ENCODE measurements around the gene KRT33B. TPM values are rescaled to one million over a fixed set of nuclear protein-coding genes. Genes with fewer than 3 reads are reported as not detected.

KRT33B gene
- total RNA-seq, 1 experiment from 2014 or later = not detected

GRCh38 chr17:41413982-41414381 lies 44.4 kb upstream of the KRT33B start:
- TF ChIP-seq CTCF (conservative IDR thresholded peaks at IDR 0.05) = no peak
- Histone ChIP-seq H4K8ac (replicated peaks; ENCODE audit: insufficient read length, low read depth, low read length) (no peak overlapping the region), H3K27me3 (ENCODE audit: insufficient read depth, low read length) (no peaks in the 10 kb centered on the region), H2BK120ac (ENCODE audit: low read depth, low read length, poor library complexity, severe bottlenecking) (no peak overlapping the region), H3K4me2 (ENCODE audit: insufficient read depth, insufficient read length, low read length) (no peak overlapping the region), H2BK5ac (ENCODE audit: insufficient read length, low read length) (no peak overlapping the region), H4K20me1 (ENCODE audit: control insufficient read depth, insufficient read depth, insufficient read length) (no peaks in the 10 kb centered on the region), H3K4me1 (ENCODE audit: insufficient read depth, low read length) (peaks cover 4% of the 10 kb centered on the region), H3K9me3 (ENCODE audit: control insufficient read depth, low read depth, low read length) (no peaks in the 10 kb centered on the region), H3K14ac (ENCODE audit: insufficient read depth, low read length) (no peak overlapping the region), H3K23me2 (ENCODE audit: insufficient read length, low read depth, low read length, poor library complexity, severe bottlenecking) (no peaks in the 10 kb centered on the region), H2BK12ac (ENCODE audit: insufficient read length, low read depth, low read length) (peak overlapping the region; percentile 15), H2AK5ac (ENCODE audit: insufficient read length, low read length) (no peak overlapping the region), H2BK15ac (ENCODE audit: low read depth, low read length) (no peak overlapping the region), H2BK20ac (ENCODE audit: low read depth, low read length, poor library complexity, severe bottlenecking) (no peak overlapping the region), H3K9ac (ENCODE audit: extremely low read depth, insufficient read length, low read length) (no peak overlapping the region), H3T11ph (ENCODE audit: low read length) (no peak overlapping the region), H3K79me1 (ENCODE audit: insufficient read depth, low read depth, low read length, poor library complexity, severe bottlenecking) (no peaks in the 10 kb centered on the region), H3K4ac (ENCODE audit: low read depth, low read length) (no peak overlapping the region), H3K79me2 (ENCODE audit: insufficient read depth, low read length) (no peaks in the 10 kb centered on the region), H4K5ac (ENCODE audit: insufficient read length, low read depth, low read length) (no peak overlapping the region), H3K18ac (ENCODE audit: insufficient read length, low read depth, low read length) (no peak overlapping the region), H3K56ac (ENCODE audit: insufficient read length, low read depth, low read length) (no peak overlapping the region), H3K23ac (ENCODE audit: insufficient read length, low read depth, low read length) (no peak overlapping the region), H4K91ac (ENCODE audit: insufficient read length, low read depth, low read length) (no peak overlapping the region), H2AFZ (ENCODE audit: low read length) (no peak overlapping the region), H3K27ac (ENCODE audit: insufficient read length, low read depth, low read length) (no peak overlapping the region)
- no peak for DNase-seq
- H3K27ac Mint-ChIP-seq = no peak overlapping the region
- H3K4me3 Mint-ChIP-seq = no peak overlapping the region
- no peaks in the 10 kb centered on the region for H3K36me3 Mint-ChIP-seq (ENCODE audit: insufficient read depth in 1 of 3, low read depth in 3 of 3)
- no peaks in the 10 kb centered on the region for H3K9me3 Mint-ChIP-seq
- WGBS (ENCODE audit: extremely low coverage, insufficient read length, low lambda C conversion rate) = no CpG with 5 or more reads among the region's 2 CpGs
- no peaks in the 10 kb centered on the region; the same call in 1 of the 2 replicates for H3K27me3 Mint-ChIP-seq (ENCODE audit: low read depth)
- peaks cover 36 to 38% of the 10 kb centered on the region in 2 experiments for H3K4me1 Mint-ChIP-seq

Data from H9 (cell line).